ENCODE results near the gene LRP3. TPM values are rescaled to one million over a fixed set of nuclear protein-coding genes. Genes with fewer than 3 reads are reported as not detected.

Gene LRP3
- polyA plus RNA-seq, 1 of the 3 experiments (the other 2 are of a cell fraction), result 8.2 TPM

- Histone ChIP-seq H3K4me1 (ENCODE audit: control insufficient read depth in 1 of 2, insufficient read depth in 2 of 2, low read depth in 1 of 2, low read length in 1 of 2) (peaks cover 0 to 13% of the 10 kb centered on the region in 2 experiments; a peak in 1 of 4 replicates), H3F3A (replicated peaks; ENCODE audit: insufficient read depth) (no peaks in the 10 kb centered on the region), H3K27ac (ENCODE audit: low read depth in 2 of 2, low read length in 1 of 2) (no peak overlapping the region), H4K20me1 (ENCODE audit: insufficient read depth) (0 out of 2 replicates have a peak, but pooled peaks cover 5% of the 10 kb centered on the region), H3K9me2 (no peaks in the 10 kb centered on the region), H3K9ac (no peak overlapping the region), H3K79me2 (ENCODE audit: insufficient read depth) (no peaks in the 10 kb centered on the region), H2AFZ (ENCODE audit: low read depth) (no peak overlapping the region), H3K36me3 (replicated peaks in 1 of 2; ENCODE audit: control insufficient read depth in 1 of 2, insufficient read depth in 2 of 2, low read length in 1 of 2) (no peaks in the 10 kb centered on the region), H3K27me3 (ENCODE audit: insufficient read depth) (no peaks in the 10 kb centered on the region), H3K4me3 (ENCODE audit: low read depth in 2 of 2, low read length in 1 of 2) (no peak overlapping the region), H3K9me3 (no peaks in the 10 kb centered on the region), H3K4me2 (no peak overlapping the region)
- 62% methylated on average over 5 of the region's 6 CpGs for WGBS (ENCODE audit: low lambda C conversion rate)
- ChIA-PET CTCF (interaction anchor here (0.5 to 2.2 kb wide), 6 partner anchors 12 to 66 kb away, joined by 3 to 9 read pairs (median 3); no protein-coding TSS in a partner anchor), POLR2A (interaction anchor here (1.3 kb wide), 1 partner anchor 14 kb away, joined by 3 read pairs; no protein-coding TSS in a partner anchor)
- no peak for TF ChIP-seq RCOR1 (IDR thresholded peaks at IDR 0.05; ENCODE audit: low read length)
- no peak for TF ChIP-seq USF2 (IDR thresholded peaks at IDR 0.05; ENCODE audit: borderline replicate concordance, low read depth, low read length)
- no peak for TF ChIP-seq USF1 (IDR thresholded peaks at IDR 0.05; ENCODE audit: borderline replicate concordance, low read depth)
- TF ChIP-seq EZH2phosphoT487 (IDR thresholded peaks at IDR 0.05; ENCODE audit: borderline replicate concordance, low read depth), result no peak
- TF ChIP-seq GABPA (IDR thresholded peaks at IDR 0.05; ENCODE audit: low read depth), result no peak
- no peak for DNase-seq
Observed at GRCh38 chr19:33191501-33191900, 2.6 kb upstream of the LRP3 start.

GRCh38 chr19:33192010-33192409 lies 2.1 kb upstream of the LRP3 start:
- ChIA-PET POLR2A (interaction anchor here (1.3 kb wide), 1 partner anchor 15 kb away, joined by 3 read pairs; no protein-coding TSS in a partner anchor), CTCF (interaction anchor here (0.5 to 6.5 kb wide), 9 partner anchors 7 to 66 kb away, joined by 3 to 44 read pairs (median 3); no protein-coding TSS in a partner anchor)
- H3K27ac ChIP-seq (ENCODE audit: low read depth in 2 of 2, low read length in 1 of 2), result no peak overlapping the region
- H3K27me3 ChIP-seq (ENCODE audit: insufficient read depth), result no peaks in the 10 kb centered on the region
- no peak overlapping the region for H2AFZ ChIP-seq (ENCODE audit: low read depth)
- peak; percentile 38 for DNase-seq
- no peaks in the 10 kb centered on the region for H3F3A ChIP-seq (replicated peaks; ENCODE audit: insufficient read depth)
- H3K79me2 ChIP-seq (ENCODE audit: insufficient read depth), result no peaks in the 10 kb centered on the region
- no peaks in the 10 kb centered on the region for H3K9me3 ChIP-seq
- H3K4me3 ChIP-seq (ENCODE audit: low read depth in 2 of 2, low read length in 1 of 2), result no peak overlapping the region
- H3K36me3 ChIP-seq (replicated peaks in 1 of 2; ENCODE audit: control insufficient read depth in 1 of 2, insufficient read depth in 2 of 2, low read length in 1 of 2), result no peaks in the 10 kb centered on the region
- H4K20me1 ChIP-seq (ENCODE audit: insufficient read depth), result 0 out of 2 replicates have a peak, but pooled peaks cover 5% of the 10 kb centered on the region
- WGBS (ENCODE audit: low lambda C conversion rate), result 75% methylated on average over 7 of the region's 7 CpGs
- H3K9ac ChIP-seq, result no peak overlapping the region
- H3K9me2 ChIP-seq, result no peaks in the 10 kb centered on the region
- peaks cover 0 to 13% of the 10 kb centered on the region in 2 experiments; a peak in 1 of 4 replicates for H3K4me1 ChIP-seq (ENCODE audit: control insufficient read depth in 1 of 2, insufficient read depth in 2 of 2, low read depth in 1 of 2, low read length in 1 of 2)
- H3K4me2 ChIP-seq, result no peak overlapping the region
- TF ChIP-seq FOXJ3 (CRISPR knock-in tag; IDR thresholded peaks at IDR 0.05) (no peak), CTCF (IDR thresholded peaks at IDR 0.05) (peak; percentile 40)

All from SK-N-SH (cell line).